HG02759 (cell line): ENCODE data around the gene PIK3C2B.

ENCODE experiments used
- ATAC-seq: cut with Tn5 transposase; IDR thresholded peaks from one replicate; pipeline ENCODE4 v1.9.1; 2021; ENCODE audit warnings: mild to moderate bottlenecking, moderate library complexity; ENCODE audit not compliant: unreplicated experiment

Gene PIK3C2B

GRCh38 chr1:204478921-204479320 lies 15.7 kb downstream of the PIK3C2B start:
- ATAC-seq: no peak

- no peak for ATAC-seq
Measured at GRCh38 chr1:204478172-204478899, 16.3 kb downstream of the PIK3C2B start.

- no peak for ATAC-seq
Measured at GRCh38 chr1:204477036-204477740, 17.4 kb downstream of the PIK3C2B start.

- no peak for ATAC-seq
Measured at GRCh38 chr1:204476563-204476962, 18.0 kb downstream of the PIK3C2B start.

- ATAC-seq: no peak
Measured at GRCh38 chr1:204475656-204476432, 18.8 kb downstream of the PIK3C2B start.

- ATAC-seq: no peak
Measured at GRCh38 chr1:204473400-204473965, 21.1 kb downstream of the PIK3C2B start.

GRCh38 chr1:204472660-204473059 lies 21.9 kb downstream of the PIK3C2B start:
- no peak for ATAC-seq

GRCh38 chr1:204471687-204472086 lies 22.9 kb downstream of the PIK3C2B start:
- no peak for ATAC-seq

- no peak for ATAC-seq
Measured at GRCh38 chr1:204469304-204469703, 25.3 kb downstream of the PIK3C2B start.

- no peak for ATAC-seq
Measured at GRCh38 chr1:204468766-204469302, 25.8 kb downstream of the PIK3C2B start.

GRCh38 chr1:204468206-204468605 lies 26.4 kb downstream of the PIK3C2B start:
- no peak for ATAC-seq

- ATAC-seq: no peak
Measured at GRCh38 chr1:204466416-204467405, 27.9 kb downstream of the PIK3C2B start.

GRCh38 chr1:204465546-204466415 lies 28.8 kb downstream of the PIK3C2B start:
- peak; percentile 80 for ATAC-seq

GRCh38 chr1:204464701-204465100 lies 29.9 kb downstream of the PIK3C2B start:
- ATAC-seq: no peak

GRCh38 chr1:204464187-204464631 lies 30.4 kb downstream of the PIK3C2B start:
- ATAC-seq: no peak

- no peak for ATAC-seq
Measured at GRCh38 chr1:204463125-204464060, 31.2 kb downstream of the PIK3C2B start.

- ATAC-seq: no peak
Measured at GRCh38 chr1:204462229-204462561, 32.4 kb downstream of the PIK3C2B start.
